K562 (cell line): ENCODE measurements around the gene RCC1. TPM values are rescaled to one million over a fixed set of nuclear protein-coding genes. Genes with fewer than 3 reads are reported as not detected.

Source experiments
- BRD4 ChIP-seq: fragments of 200-600 bp; sonication (generic); IDR thresholded peaks from 2 replicates; pipeline ENCODE4 v1.6.1; 2017; ENCODE audit warnings: inconsistent platforms
- EZH2 ChIP-seq: IDR thresholded peaks from 2 replicates; pipeline ENCODE4 v1.6.1; 2012; ENCODE audit warnings: low read depth, mild to moderate bottlenecking, inconsistent platforms, low read length, borderline replicate concordance
- GATAD2B ChIP-seq: fragments of 450-650 bp; IDR thresholded peaks from 2 replicates; pipeline ENCODE4 v1.6.1; 2017; ENCODE audit warnings: mild to moderate bottlenecking, borderline replicate concordance
- GTF2F1 ChIP-seq: IDR thresholded peaks from 2 replicates; pipeline ENCODE4 v1.6.1; 2011; ENCODE audit warnings: low read depth, low read length, improper control_type of control experiment
- HSF4 ChIP-seq: fragments of 250-450 bp; sonication (Bioruptor Pico); IDR thresholded peaks from 2 replicates; pipeline ENCODE4 v2.1.2; 2022; ENCODE audit warnings: mild to moderate bottlenecking, moderate library complexity, borderline replicate concordance
- ILK ChIP-seq: fragments of 450-650 bp; IDR thresholded peaks from 2 replicates; pipeline ENCODE4 v1.6.1; 2016; ENCODE audit warnings: missing genetic modification characterization, low read depth, mild to moderate bottlenecking, missing compliant biosample characterization, moderate library complexity, borderline replicate concordance
- JUNB ChIP-seq: fragments of 450-650 bp; formaldehyde crosslinking; conservative IDR thresholded peaks from 2 replicates; pipeline ENCODE4 v1.4.0; 2020; ENCODE audit warnings: mild to moderate bottlenecking
- KLF13 ChIP-seq: fragments of 450-650 bp; IDR thresholded peaks from 2 replicates; pipeline ENCODE4 v1.6.1; 2016; ENCODE audit warnings: missing genetic modification characterization, low read depth, mild to moderate bottlenecking, missing compliant biosample characterization, moderate library complexity, borderline replicate concordance
- LCOR ChIP-seq: sonication (generic); formaldehyde crosslinking; IDR thresholded peaks from 2 replicates; pipeline ENCODE4 v1.8.0; 2022; ENCODE audit warnings: mild to moderate bottlenecking, missing genetic modification reagents
- MCM5 ChIP-seq: fragments of 450-650 bp; IDR thresholded peaks from 2 replicates; pipeline ENCODE4 v1.6.1; 2016; ENCODE audit warnings: low read depth
- MTA2 ChIP-seq: fragments of 450-650 bp; IDR thresholded peaks from 2 replicates; pipeline ENCODE4 v1.6.1; 2016; ENCODE audit warnings: low read depth
- NBN ChIP-seq: fragments of 450-650 bp; IDR thresholded peaks from 2 replicates; pipeline ENCODE4 v1.6.1; 2016; ENCODE audit warnings: low read depth, mild to moderate bottlenecking
- OTX1 ChIP-seq: fragments of 450-650 bp; formaldehyde crosslinking; IDR thresholded peaks from 2 replicates; pipeline ENCODE4 v1.4.0; 2022; ENCODE audit warnings: mild to moderate bottlenecking
- POLR2B ChIP-seq: fragments of 450-650 bp; IDR thresholded peaks from 2 replicates; pipeline ENCODE4 v1.6.1; 2018; ENCODE audit warnings: low read depth; ENCODE audit not compliant: partially characterized antibody
- RUNX1 ChIP-seq: sonication (generic); IDR thresholded peaks from 2 replicates; pipeline ENCODE4 v1.6.1; 2016; ENCODE audit warnings: antibody characterized with exemption, low read depth
- SIRT6 ChIP-seq: IDR thresholded peaks from one replicate; pipeline ENCODE4 v1.6.1; 2012; ENCODE audit warnings: low read depth, mild to moderate bottlenecking, control low read depth, inconsistent platforms, low read length, moderate library complexity
- SP2 ChIP-seq: IDR thresholded peaks from 2 replicates; pipeline ENCODE4 v1.6.1; 2011; ENCODE audit warnings: mild to moderate bottlenecking, low read depth, low read length, moderate library complexity; ENCODE audit not compliant: poor library complexity, severe bottlenecking; ENCODE audit errors: extremely low read depth
- TBP ChIP-seq: optimal IDR thresholded peaks from 2 replicates; pipeline ENCODE3; 2011; ENCODE audit warnings: low read depth, low read length, improper control_type of control experiment
- YY1 ChIP-seq, 3 experiments: IDR thresholded peaks; 2 replicates each; pipeline ENCODE4 v1.6.1; 2011; ENCODE audit warnings: low read length in 2 of 3, mild to moderate bottlenecking in 2 of 3, moderate library complexity in 2 of 3, borderline replicate concordance in 1 of 3, control low read depth in 1 of 3, low read depth in 1 of 3; ENCODE audit not compliant: insufficient read depth in 3 of 3, insufficient replicate concordance in 2 of 3, control insufficient read depth in 1 of 3, insufficient read length in 1 of 3; ENCODE audit errors: extremely low read depth in 1 of 3
- ZBTB49 ChIP-seq: sonication (generic); formaldehyde crosslinking; IDR thresholded peaks from 2 replicates; pipeline ENCODE4 v1.8.0; 2022; ENCODE audit warnings: missing genetic modification reagents, mild to moderate bottlenecking, borderline replicate concordance
- ZNF586 ChIP-seq: fragments of 450-650 bp; formaldehyde crosslinking; conservative IDR thresholded peaks from 2 replicates; pipeline ENCODE4 v1.4.0; 2020; ENCODE audit warnings: mild to moderate bottlenecking, moderate library complexity
- ZNF644 ChIP-seq: fragments of 200-800 bp; sonication (Bioruptor generic); IDR thresholded peaks from 2 replicates; pipeline ENCODE4 v1.6.1; 2016; ENCODE audit warnings: low read depth, missing genetic modification characterization, missing compliant biosample characterization
- ZNF695 ChIP-seq: fragments of 450-650 bp; formaldehyde crosslinking; IDR thresholded peaks from 2 replicates; pipeline ENCODE4 v1.4.0; 2020; ENCODE audit warnings: mild to moderate bottlenecking, moderate library complexity
- polyA plus RNA-seq, 8 experiments: library from polyadenylated mRNA; depleted of rRNA in 4 of 8; stranded (reverse) in 5 of 8; unstranded in 3 of 8; fragments of >200 nt; fragmentation: Nextera tagmentation in 2 of 8; fragmentation: Illumina TruSeq in 1 of 8; extraction: Ambion mirVana in 2 of 8; extraction: Trizol in 1 of 8; gene quantifications; 2 replicates each; pipeline versions ENCODE4 v1.2.1 to v1.2.3, GENCODE V29; 2011 to 2014; ENCODE audit warnings: inconsistent platforms in 1 of 8, missing spikeins in 1 of 8
- total RNA-seq, 7 experiments: library from RNA; depleted of rRNA in 6 of 7; stranded (reverse); fragments of >200 nt in 6 of 7; fragmentation: Illumina TruSeq in 2 of 7; extraction: Trizol in 2 of 7; gene quantifications; 2 replicates each; pipeline versions ENCODE4 v1.2.1 to v1.2.3, GENCODE V29; 2011 to 2021; ENCODE audit warnings: low replicate concordance in 1 of 7
- TF ChIP-seq, protein P1 (sequence below): fragments of 450-650 bp; IDR thresholded peaks from 2 replicates; pipeline ENCODE4 v1.6.1; 2017; ENCODE audit warnings: mild to moderate bottlenecking, moderate library complexity

The RCC1 gene
- total and polyA plus RNA-seq, 9 of the 15 experiments (the other 6 are each of a cell fraction or from before 2014, with no cell fraction given), result 16.4 to 202 (median 107) TPM

DNA sequence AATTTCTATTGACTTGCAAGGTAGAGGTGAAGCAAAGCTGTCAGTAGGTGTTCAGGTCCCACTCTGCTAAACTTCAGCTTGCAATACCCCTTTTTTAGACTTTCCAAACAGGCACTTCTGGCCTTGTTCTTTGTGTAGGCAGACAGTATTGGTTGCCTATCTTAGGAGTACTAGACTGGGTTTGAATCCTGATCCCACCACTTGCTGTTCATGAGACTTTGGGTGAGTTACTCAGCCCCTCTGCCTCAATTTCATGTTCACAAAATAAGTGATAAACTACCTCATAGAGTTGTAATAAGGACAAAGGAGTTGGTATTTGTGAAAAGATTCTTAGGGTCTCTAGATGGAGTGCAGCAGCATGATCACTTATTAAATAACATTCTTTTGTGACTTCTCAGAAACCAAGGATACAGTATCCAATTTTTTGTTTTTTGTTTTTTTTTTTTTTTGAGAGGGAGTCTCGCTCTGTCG, 5.2 kb downstream of the RCC1 start (continued):
- no peak; the same call in 1 of the 2 replicates for TF ChIP-seq ZNF695 (CRISPR knock-in tag)
- 0 out of 2 replicates have a peak, but pooled peaks have one; percentile 9 for TF ChIP-seq NBN
- TF ChIP-seq GATAD2B, result 0 out of 2 replicates have a peak, but pooled peaks have one; percentile 37
- peak; percentile 8 for TF ChIP-seq POLR2B
- no peak for TF ChIP-seq SP2
- TF ChIP-seq, protein P1, sequence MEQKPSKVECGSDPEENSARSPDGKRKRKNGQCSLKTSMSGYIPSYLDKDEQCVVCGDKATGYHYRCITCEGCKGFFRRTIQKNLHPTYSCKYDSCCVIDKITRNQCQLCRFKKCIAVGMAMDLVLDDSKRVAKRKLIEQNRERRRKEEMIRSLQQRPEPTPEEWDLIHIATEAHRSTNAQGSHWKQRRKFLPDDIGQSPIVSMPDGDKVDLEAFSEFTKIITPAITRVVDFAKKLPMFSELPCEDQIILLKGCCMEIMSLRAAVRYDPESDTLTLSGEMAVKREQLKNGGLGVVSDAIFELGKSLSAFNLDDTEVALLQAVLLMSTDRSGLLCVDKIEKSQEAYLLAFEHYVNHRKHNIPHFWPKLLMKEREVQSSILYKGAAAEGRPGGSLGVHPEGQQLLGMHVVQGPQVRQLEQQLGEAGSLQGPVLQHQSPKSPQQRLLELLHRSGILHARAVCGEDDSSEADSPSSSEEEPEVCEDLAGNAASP, result no peak
- no peak for TF ChIP-seq ILK (tag)
- no peak for TF ChIP-seq MTA2
- TF ChIP-seq OTX1 (CRISPR knock-in tag), result peak; percentile 4; the same call in 1 of the 2 replicates
- TF ChIP-seq GTF2F1, result peak; percentile 79; the same call in 1 of the 2 replicates
- no peak for TF ChIP-seq SIRT6
- no peak for TF ChIP-seq KLF13
- TF ChIP-seq JUNB (CRISPR knock-in tag), result no peak
- TF ChIP-seq ZBTB49, result peak; percentile 55; the same call in 1 of the 2 replicates
- TF ChIP-seq TBP, result no peak
- no peak for TF ChIP-seq MCM5
- TF ChIP-seq HSF4 (CRISPR knock-in tag), result no peak
- TF ChIP-seq LCOR (CRISPR knock-in tag), result peak; percentile 3; the same call in 1 of the 2 replicates
- TF ChIP-seq EZH2, result no peak
- TF ChIP-seq BRD4, result no peak
- no peak for TF ChIP-seq YY1 (IDR thresholded peaks at IDR 0.05; ENCODE audit: borderline replicate concordance in 1 of 3, control insufficient read depth in 1 of 3, extremely low read depth in 1 of 3, insufficient read depth in 3 of 3, insufficient read length in 1 of 3, insufficient replicate concordance in 2 of 3, low read depth in 1 of 3, low read length in 2 of 3)
- TF ChIP-seq ZNF586, result peak; percentile 88; the same call in 1 of the 2 replicates
- TF ChIP-seq ZNF644 (tag), result peak; percentile 13; the same call in 1 of the 2 replicates
- no peak; the same call in 1 of the 2 replicates for TF ChIP-seq RUNX1
